Measurements from ENCODE around the gene KCTD12.

Gene KCTD12

GRCh38 chr13:76887076-76887563 is 915 bp upstream of the KCTD12 start:
- DNase-seq (ENCODE audit: low read depth): no peak

- DNase-seq (ENCODE audit: low read depth): no peak
Measured at GRCh38 chr13:76886005-76886291, 257 bp downstream of the KCTD12 start.

- peak; percentile 26 for DNase-seq (ENCODE audit: low read depth)
Measured at GRCh38 chr13:76885203-76886004, 801 bp downstream of the KCTD12 start.

GRCh38 chr13:76884907-76885202 is 1.4 kb downstream of the KCTD12 start:
- no peak for DNase-seq (ENCODE audit: low read depth)

GRCh38 chr13:76884186-76884906 is 1.9 kb downstream of the KCTD12 start:
- no peak for DNase-seq (ENCODE audit: low read depth)

- no peak for DNase-seq (ENCODE audit: low read depth)
Measured at GRCh38 chr13:76883236-76883635, 3.0 kb downstream of the KCTD12 start.

GRCh38 chr13:76882431-76882830 is 3.8 kb downstream of the KCTD12 start:
- DNase-seq (ENCODE audit: low read depth): no peak

- no peak for DNase-seq (ENCODE audit: low read depth)
Measured at GRCh38 chr13:76879883-76880270, 6.3 kb downstream of the KCTD12 start.

- peak; percentile 28 for DNase-seq (ENCODE audit: low read depth)
Measured at GRCh38 chr13:76879203-76879882, 6.9 kb downstream of the KCTD12 start.

GRCh38 chr13:76878043-76878442 is 8.2 kb downstream of the KCTD12 start:
- no peak for DNase-seq (ENCODE audit: low read depth)

GRCh38 chr13:76875271-76875815 is 10.9 kb downstream of the KCTD12 start:
- DNase-seq (ENCODE audit: low read depth): no peak

GRCh38 chr13:76874479-76874878 is 11.7 kb downstream of the KCTD12 start:
- no peak for DNase-seq (ENCODE audit: low read depth)

GRCh38 chr13:76873445-76873844 is 12.8 kb downstream of the KCTD12 start:
- DNase-seq (ENCODE audit: low read depth): no peak

- no peak for DNase-seq (ENCODE audit: low read depth)
Measured at GRCh38 chr13:76872675-76873074, 13.5 kb downstream of the KCTD12 start.

- DNase-seq (ENCODE audit: low read depth): no peak
Measured at GRCh38 chr13:76871432-76871831, 14.8 kb downstream of the KCTD12 start.

- DNase-seq (ENCODE audit: low read depth): no peak
Measured at GRCh38 chr13:76868371-76868770, 17.8 kb downstream of the KCTD12 start.

GRCh38 chr13:76865996-76866503 is 20.2 kb downstream of the KCTD12 start:
- DNase-seq (ENCODE audit: low read depth): no peak

GRCh38 chr13:76865109-76865508 is 21.1 kb downstream of the KCTD12 start:
- DNase-seq (ENCODE audit: low read depth): no peak

GRCh38 chr13:76864259-76864658 is 21.9 kb downstream of the KCTD12 start:
- DNase-seq (ENCODE audit: low read depth): no peak

GRCh38 chr13:76863022-76863421 is 23.2 kb downstream of the KCTD12 start:
- no peak for DNase-seq (ENCODE audit: low read depth)

- DNase-seq (ENCODE audit: low read depth): no peak
Measured at GRCh38 chr13:76861859-76862258, 24.3 kb downstream of the KCTD12 start.

GRCh38 chr13:76860706-76861105 is 25.5 kb downstream of the KCTD12 start:
- no peak for DNase-seq (ENCODE audit: low read depth)

- no peak for DNase-seq (ENCODE audit: low read depth)
Measured at GRCh38 chr13:76854894-76855293, 31.3 kb downstream of the KCTD12 start.

Measured in T follicular helper cell (primary cell).